HepG2 (cell line): ENCODE data around the gene MYO3B. TPM values are rescaled to one million over a fixed set of nuclear protein-coding genes. Genes with fewer than 3 reads are reported as not detected.
A peak's percentile ranks its signal among the peaks of the same experiment; 100 is the strongest.

Experiments
- DPF2 ChIP-seq: sonication (generic); formaldehyde crosslinking; IDR thresholded peaks from 2 replicates; pipeline ENCODE4 v1.4.0; 2020; ENCODE audit warnings: mild to moderate bottlenecking, low read depth, missing genetic modification reagents, borderline replicate concordance
- HBP1 ChIP-seq: IDR thresholded peaks from 2 replicates; pipeline ENCODE4 v1.6.1; 2016; ENCODE audit warnings: low read depth, control low read depth
- IRX3 ChIP-seq: sonication (generic); formaldehyde crosslinking; IDR thresholded peaks from 2 replicates; pipeline ENCODE4 v1.8.1; 2023; ENCODE audit warnings: mild to moderate bottlenecking, low read depth, missing genetic modification reagents, borderline replicate concordance
- KAT8 ChIP-seq: IDR thresholded peaks from 2 replicates; pipeline ENCODE4 v1.6.1; 2016; ENCODE audit warnings: missing genetic modification reagents, missing compliant biosample characterization
- ZBTB7A ChIP-seq: sonication (generic); formaldehyde crosslinking; IDR thresholded peaks from 2 replicates; pipeline ENCODE4 v1.8.0; 2022; ENCODE audit warnings: mild to moderate bottlenecking, missing genetic modification reagents
- ZFP36 ChIP-seq: fragments of 150-350 bp; IDR thresholded peaks from 2 replicates; pipeline ENCODE4 v1.6.1; 2018; ENCODE audit warnings: borderline replicate concordance, low read length, low read depth; ENCODE audit not compliant: partially characterized antibody
- ZNF264 ChIP-seq: sonication (generic); formaldehyde crosslinking; IDR thresholded peaks from 2 replicates; pipeline ENCODE4 v1.4.0; 2020; ENCODE audit warnings: missing genetic modification reagents
- ZNF292 ChIP-seq: sonication (generic); formaldehyde crosslinking; IDR thresholded peaks from 2 replicates; pipeline ENCODE4 v1.8.1; 2022; ENCODE audit warnings: mild to moderate bottlenecking, low read depth, missing genetic modification reagents, borderline replicate concordance
- ZNF512 ChIP-seq: sonication (generic); formaldehyde crosslinking; IDR thresholded peaks from 2 replicates; pipeline ENCODE4 v1.4.0; 2020; ENCODE audit warnings: mild to moderate bottlenecking, missing genetic modification reagents
- ZNF530 ChIP-seq: sonication (generic); formaldehyde crosslinking; IDR thresholded peaks from 2 replicates; pipeline ENCODE4 v1.5.0; 2020; ENCODE audit warnings: low read depth, mild to moderate bottlenecking, missing genetic modification reagents
- ZNF775 ChIP-seq: sonication (generic); formaldehyde crosslinking; IDR thresholded peaks from 2 replicates; pipeline ENCODE4 v1.4.0; 2020; ENCODE audit warnings: missing genetic modification reagents, mild to moderate bottlenecking, moderate library complexity, borderline replicate concordance
- ZNF883 ChIP-seq: sonication (generic); formaldehyde crosslinking; IDR thresholded peaks from 2 replicates; pipeline ENCODE4 v1.5.1; 2020; ENCODE audit warnings: mild to moderate bottlenecking, missing genetic modification reagents; ENCODE audit errors: not compliant biosample characterization
- ZSCAN21 ChIP-seq: sonication (generic); formaldehyde crosslinking; IDR thresholded peaks from 2 replicates; pipeline ENCODE4 v1.8.0; 2022; ENCODE audit warnings: mild to moderate bottlenecking, missing genetic modification reagents, moderate library complexity, borderline replicate concordance
- polyA plus RNA-seq, 8 experiments: library from polyadenylated mRNA; depleted of rRNA in 3 of 8; stranded (reverse) in 7 of 8; unstranded in 1 of 8; fragments of >200 nt; fragmentation: Illumina TruSeq in 4 of 8; extraction: Trizol in 4 of 8; gene quantifications; 2 replicates each; pipeline versions ENCODE4 v1.2.1 to v1.2.3, GENCODE V29; 2011 to 2016; ENCODE audit warnings: low read depth in 4 of 8, missing spikeins in 1 of 8, mixed read lengths in 1 of 8; ENCODE audit not compliant: insufficient read depth in 1 of 8
- total RNA-seq, 5 experiments: library from RNA; depleted of rRNA; stranded (reverse); fragments of >200 nt; fragmentation: Illumina TruSeq; extraction: Trizol; gene quantifications; 2 replicates each; pipeline ENCODE4 v1.2.3, GENCODE V29; 2016; ENCODE audit warnings: low read depth in 1 of 5
- TF ChIP-seq, protein P1 (sequence below): sonication (generic); formaldehyde crosslinking; IDR thresholded peaks from 2 replicates; pipeline ENCODE4 v1.4.0; 2020; ENCODE audit warnings: missing genetic modification reagents
- TF ChIP-seq, protein P2 (sequence below): sonication (generic); formaldehyde crosslinking; IDR thresholded peaks from 2 replicates; pipeline ENCODE4 v1.8.0; 2022; ENCODE audit warnings: mild to moderate bottlenecking, missing genetic modification reagents
- TF ChIP-seq, protein P3 (sequence below), 2 experiments: fragments of 450-650 bp in 1 of 2; sonication (generic) in 1 of 2; formaldehyde crosslinking; IDR thresholded peaks; 2 replicates each; pipeline versions ENCODE4 v1.5.0 to v1.8.0; 2020 to 2022; ENCODE audit warnings: mild to moderate bottlenecking in 1 of 2, missing genetic modification reagents in 1 of 2
- TF ChIP-seq, protein P4 (sequence below): sonication (generic); formaldehyde crosslinking; IDR thresholded peaks from 2 replicates; pipeline ENCODE4 v1.4.0; 2020; ENCODE audit warnings: missing genetic modification reagents

Gene MYO3B
- total and polyA plus RNA-seq, 2 of the 13 experiments (the other 11 are each of a cell fraction or from before 2014, with no cell fraction given): 0.01 TPM; not detected in 1

GRCh38 chr2:170485254-170486026 is 307.5 kb downstream of the MYO3B start (continued):
- TF ChIP-seq ZNF512 (no peak), ZBTB7A (no peak), KAT8 (no peak), ZNF530 (CRISPR knock-in tag) (no peak), ZNF775 (CRISPR knock-in tag) (no peak), ZNF883 (CRISPR knock-in tag) (no peak), ZSCAN21 (CRISPR knock-in tag) (no peak), HBP1 (no peak), ZNF292 (no peak), ZFP36 (no peak), DPF2 (peak; percentile 96), ZNF264 (CRISPR knock-in tag) (peak; percentile 85), IRX3 (CRISPR knock-in tag) (no peak)
- TF ChIP-seq, protein P1, sequence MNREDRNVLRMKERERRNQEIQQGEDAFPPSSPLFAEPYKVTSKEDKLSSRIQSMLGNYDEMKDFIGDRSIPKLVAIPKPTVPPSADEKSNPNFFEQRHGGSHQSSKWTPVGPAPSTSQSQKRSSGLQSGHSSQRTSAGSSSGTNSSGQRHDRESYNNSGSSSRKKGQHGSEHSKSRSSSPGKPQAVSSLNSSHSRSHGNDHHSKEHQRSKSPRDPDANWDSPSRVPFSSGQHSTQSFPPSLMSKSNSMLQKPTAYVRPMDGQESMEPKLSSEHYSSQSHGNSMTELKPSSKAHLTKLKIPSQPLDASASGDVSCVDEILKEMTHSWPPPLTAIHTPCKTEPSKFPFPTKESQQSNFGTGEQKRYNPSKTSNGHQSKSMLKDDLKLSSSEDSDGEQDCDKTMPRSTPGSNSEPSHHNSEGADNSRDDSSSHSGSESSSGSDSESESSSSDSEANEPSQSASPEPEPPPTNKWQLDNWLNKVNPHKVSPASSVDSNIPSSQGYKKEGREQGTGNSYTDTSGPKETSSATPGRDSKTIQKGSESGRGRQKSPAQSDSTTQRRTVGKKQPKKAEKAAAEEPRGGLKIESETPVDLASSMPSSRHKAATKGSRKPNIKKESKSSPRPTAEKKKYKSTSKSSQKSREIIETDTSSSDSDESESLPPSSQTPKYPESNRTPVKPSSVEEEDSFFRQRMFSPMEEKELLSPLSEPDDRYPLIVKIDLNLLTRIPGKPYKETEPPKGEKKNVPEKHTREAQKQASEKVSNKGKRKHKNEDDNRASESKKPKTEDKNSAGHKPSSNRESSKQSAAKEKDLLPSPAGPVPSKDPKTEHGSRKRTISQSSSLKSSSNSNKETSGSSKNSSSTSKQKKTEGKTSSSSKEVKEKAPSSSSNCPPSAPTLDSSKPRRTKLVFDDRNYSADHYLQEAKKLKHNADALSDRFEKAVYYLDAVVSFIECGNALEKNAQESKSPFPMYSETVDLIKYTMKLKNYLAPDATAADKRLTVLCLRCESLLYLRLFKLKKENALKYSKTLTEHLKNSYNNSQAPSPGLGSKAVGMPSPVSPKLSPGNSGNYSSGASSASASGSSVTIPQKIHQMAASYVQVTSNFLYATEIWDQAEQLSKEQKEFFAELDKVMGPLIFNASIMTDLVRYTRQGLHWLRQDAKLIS: no peak
- TF ChIP-seq, protein P2, sequence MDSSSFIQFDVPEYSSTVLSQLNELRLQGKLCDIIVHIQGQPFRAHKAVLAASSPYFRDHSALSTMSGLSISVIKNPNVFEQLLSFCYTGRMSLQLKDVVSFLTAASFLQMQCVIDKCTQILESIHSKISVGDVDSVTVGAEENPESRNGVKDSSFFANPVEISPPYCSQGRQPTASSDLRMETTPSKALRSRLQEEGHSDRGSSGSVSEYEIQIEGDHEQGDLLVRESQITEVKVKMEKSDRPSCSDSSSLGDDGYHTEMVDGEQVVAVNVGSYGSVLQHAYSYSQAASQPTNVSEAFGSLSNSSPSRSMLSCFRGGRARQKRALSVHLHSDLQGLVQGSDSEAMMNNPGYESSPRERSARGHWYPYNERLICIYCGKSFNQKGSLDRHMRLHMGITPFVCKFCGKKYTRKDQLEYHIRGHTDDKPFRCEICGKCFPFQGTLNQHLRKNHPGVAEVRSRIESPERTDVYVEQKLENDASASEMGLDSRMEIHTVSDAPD (CRISPR knock-in tag): no peak
- TF ChIP-seq, protein P3, sequence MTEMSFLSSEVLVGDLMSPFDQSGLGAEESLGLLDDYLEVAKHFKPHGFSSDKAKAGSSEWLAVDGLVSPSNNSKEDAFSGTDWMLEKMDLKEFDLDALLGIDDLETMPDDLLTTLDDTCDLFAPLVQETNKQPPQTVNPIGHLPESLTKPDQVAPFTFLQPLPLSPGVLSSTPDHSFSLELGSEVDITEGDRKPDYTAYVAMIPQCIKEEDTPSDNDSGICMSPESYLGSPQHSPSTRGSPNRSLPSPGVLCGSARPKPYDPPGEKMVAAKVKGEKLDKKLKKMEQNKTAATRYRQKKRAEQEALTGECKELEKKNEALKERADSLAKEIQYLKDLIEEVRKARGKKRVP (CRISPR knock-in tag; IDR thresholded peaks at IDR 0.05): peak in 1 of 2 experiments; percentile 24; a peak in 1 of 4 replicates
- TF ChIP-seq, protein P4, sequence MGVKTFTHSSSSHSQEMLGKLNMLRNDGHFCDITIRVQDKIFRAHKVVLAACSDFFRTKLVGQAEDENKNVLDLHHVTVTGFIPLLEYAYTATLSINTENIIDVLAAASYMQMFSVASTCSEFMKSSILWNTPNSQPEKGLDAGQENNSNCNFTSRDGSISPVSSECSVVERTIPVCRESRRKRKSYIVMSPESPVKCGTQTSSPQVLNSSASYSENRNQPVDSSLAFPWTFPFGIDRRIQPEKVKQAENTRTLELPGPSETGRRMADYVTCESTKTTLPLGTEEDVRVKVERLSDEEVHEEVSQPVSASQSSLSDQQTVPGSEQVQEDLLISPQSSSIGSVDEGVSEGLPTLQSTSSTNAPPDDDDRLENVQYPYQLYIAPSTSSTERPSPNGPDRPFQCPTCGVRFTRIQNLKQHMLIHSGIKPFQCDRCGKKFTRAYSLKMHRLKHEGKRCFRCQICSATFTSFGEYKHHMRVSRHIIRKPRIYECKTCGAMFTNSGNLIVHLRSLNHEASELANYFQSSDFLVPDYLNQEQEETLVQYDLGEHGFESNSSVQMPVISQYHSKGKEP: no peak
